HG03457 (cell line): ENCODE measurements around the gene IP6K3.

Source experiments
- ATAC-seq: cut with Tn5 transposase; IDR thresholded peaks from one replicate; pipeline ENCODE4 v1.9.1; 2021; ENCODE audit warnings: moderate number of reproducible peaks; ENCODE audit not compliant: unreplicated experiment

Gene IP6K3, protein sequence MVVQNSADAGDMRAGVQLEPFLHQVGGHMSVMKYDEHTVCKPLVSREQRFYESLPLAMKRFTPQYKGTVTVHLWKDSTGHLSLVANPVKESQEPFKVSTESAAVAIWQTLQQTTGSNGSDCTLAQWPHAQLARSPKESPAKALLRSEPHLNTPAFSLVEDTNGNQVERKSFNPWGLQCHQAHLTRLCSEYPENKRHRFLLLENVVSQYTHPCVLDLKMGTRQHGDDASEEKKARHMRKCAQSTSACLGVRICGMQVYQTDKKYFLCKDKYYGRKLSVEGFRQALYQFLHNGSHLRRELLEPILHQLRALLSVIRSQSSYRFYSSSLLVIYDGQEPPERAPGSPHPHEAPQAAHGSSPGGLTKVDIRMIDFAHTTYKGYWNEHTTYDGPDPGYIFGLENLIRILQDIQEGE

DNA sequence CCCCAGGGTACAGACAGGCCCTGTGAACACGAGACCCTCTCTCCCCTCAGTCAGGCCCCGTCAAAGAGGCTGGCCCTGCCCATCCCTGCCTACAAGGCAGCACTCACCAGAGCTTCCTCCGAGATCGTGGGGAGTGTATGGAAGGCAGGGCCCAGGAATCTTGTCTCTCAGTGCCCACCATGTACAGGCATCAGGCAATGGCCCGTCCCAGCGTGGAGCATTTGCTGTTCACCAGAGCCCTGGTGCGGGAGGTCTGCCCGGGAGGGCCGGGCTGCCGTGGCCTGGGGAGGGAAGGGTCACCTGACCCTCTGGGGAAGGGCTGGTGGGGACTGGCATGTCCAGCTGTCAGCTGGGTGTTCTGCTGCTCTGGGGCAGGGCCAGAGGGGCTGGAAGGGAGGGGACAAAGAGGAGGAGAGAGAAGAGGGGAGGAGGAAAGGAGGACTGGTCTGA is at the start of gene IP6K3:
TSS of gene IP6K3 (minus strand) at position 255 of the 450 bp plus-strand sequence. CDS start 11,429 bp downstream, outside the sequence.
- ATAC-seq = no peak

DNA sequence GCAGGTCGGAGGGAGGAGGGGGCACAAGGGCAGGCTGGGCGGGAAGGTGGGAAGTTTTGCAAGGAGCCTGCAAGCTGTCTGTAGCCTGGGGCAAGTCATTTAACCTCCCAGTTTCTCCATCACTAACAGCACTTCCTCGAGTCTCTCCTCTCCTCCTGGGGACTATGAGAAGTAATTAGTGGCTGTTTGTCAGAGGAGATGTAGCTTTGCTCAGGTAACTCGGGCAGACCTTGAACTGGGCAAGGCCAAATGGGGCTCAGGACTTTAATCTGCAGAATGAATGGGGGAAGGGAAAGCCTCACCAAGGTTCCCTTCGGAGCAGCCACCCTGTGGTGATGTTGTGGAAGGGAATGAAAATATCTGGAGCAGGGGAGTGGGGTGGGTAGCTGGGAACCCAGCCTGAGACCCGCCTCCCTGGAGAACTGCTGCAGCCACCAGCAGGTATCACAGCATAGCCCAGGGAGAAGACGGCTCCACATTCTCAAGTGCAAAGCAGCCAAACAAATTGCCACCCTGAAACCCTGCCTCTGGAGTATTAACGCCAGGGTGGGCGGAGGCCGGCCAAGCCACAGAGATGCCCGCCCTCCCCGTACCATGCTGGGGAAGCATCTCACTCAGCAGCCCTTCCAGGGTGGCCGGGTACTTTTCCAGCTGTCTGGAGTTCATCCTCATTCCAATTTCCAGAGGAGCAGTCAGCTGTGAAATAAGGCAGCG is 48.4 kb upstream of the IP6K3 start:
- no peak for ATAC-seq

DNA sequence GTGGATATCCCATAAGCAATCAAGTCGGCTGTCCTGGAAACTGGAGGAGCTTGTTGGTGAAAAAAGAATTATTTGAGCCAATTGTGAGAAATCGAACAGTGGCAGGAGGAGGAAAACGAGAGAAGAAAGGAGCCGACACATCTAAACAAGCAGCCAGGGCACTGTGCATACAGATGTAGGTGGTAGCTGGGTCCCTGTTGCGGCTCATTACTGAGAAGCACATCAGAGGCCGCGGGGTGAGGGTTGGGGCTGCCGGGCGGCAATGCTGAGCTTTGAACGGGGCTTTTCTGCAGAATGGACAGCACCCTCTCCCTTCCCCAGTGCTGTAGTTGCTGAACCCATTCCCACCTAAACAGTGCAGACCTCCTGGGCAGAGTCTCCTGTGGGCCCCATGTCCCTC is 46.3 kb upstream of the IP6K3 start:
- no peak for ATAC-seq

DNA sequence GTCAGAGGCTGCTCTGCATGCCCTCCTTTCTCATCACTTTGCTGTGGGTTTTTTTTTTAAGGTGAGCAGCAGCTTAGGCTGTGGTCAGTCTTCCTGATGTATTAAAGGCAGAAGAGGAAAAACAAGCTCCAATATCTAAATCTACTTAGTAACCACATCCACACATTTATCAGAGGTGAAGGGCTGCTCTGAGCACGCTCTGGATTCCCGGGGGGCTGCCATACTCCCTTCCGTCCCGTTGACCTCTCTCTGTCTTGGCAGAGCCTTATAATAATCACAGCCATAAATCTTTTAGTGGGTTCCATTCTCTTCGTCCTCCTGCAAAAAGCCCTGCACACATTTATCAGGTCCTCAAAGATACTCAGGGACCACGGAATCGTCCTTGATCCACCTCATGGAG is 44.9 kb upstream of the IP6K3 start:
- no peak for ATAC-seq

DNA sequence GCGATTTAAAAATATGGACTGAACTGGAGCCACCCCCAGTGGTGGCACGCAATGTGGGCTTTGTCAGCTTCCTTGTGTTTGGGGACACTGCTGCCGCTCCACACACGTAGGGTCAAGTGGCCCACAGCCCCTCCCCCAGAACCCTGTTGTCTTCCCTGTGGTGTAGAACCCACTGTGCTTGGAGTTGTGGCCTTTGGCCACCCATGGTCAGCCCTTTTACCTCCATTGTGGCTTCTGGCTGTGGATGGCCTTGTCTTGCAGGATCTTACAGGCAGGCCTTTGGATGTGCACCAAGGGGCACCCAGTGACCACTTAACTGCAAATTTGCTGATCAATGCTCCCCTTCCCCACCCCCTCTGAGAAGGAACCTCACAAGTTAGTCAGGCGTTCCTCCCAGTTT is 44.2 kb upstream of the IP6K3 start:
- ATAC-seq = no peak

DNA sequence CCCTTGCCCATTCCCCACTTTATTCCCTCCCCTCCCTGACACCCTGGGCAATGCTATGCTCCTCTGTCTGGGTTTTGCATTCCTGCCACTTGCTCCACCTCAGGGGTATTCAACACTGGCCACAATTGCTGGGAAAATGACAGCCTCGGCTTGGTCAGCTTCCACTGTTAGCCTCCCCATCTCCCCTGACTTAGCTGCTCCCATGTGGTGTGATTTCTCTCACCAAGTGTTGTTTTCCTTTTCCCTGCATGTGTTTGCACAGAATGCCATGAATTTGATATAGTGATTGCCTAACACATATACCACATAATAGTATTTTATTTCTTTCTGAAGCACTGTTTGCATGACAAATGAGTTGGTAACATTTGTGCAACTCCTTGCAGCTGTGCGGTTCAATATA is 43.7 kb upstream of the IP6K3 start:
- no peak for ATAC-seq

DNA sequence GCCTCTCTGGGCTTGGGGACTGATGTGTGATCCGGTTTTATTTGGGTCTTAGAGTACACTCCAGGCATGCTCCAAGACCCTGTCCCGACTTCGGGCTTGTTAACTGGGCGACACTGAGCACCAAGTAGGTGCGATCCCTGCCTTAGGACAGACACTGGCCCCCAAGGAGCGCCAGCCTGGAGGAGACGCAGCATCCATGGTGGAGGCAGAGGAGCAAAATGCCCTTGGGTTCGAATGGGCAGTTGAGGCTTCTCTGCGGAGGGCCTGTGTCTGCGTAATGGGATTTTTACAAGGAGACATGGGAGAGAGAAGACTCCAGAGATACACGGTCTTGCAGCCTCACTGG is 42.8 kb upstream of the IP6K3 start:
- ATAC-seq = no peak

DNA sequence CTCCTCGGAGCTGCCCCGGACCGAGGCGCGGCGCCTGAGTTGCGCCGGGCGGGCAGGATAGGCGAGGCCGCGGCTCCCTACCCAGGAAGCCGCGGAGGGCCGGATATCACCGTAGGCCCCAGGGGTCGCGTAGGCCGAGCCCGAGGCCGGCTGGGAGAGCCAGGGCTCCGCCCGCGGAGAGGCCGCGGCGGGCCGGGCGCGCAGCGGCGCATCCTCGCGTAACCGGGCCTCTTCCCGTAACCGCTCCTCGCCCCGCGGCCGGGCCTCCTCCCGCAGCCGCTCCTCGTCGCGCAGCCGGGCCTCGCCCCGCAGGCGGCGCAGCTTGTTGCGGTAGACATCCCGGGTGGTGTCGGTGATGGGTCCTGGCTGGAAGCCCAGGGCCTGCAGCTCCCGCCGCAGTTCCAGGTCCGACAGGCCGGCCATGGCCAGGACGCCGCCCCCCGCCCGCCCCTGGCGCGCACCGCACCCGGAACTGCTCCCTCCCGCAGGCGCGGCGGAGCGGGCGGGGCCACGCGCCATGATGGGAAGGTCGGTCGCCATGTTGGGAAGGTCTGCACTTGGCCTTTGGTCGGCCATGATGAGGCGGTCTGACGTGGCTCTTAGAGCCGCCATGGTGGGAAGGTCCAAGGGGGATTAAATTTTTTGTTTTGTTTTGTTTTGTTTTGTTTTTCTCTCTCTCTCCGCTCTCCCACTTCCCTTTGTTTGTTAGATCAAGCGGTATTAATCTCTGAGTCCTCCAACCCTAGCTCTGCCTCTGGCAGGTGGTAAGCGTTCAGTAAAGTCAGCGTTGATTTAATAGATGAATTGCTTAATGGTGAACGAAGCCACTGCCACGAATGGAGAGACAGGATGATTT is 42.2 kb upstream of the IP6K3 start, which contains the start of gene LEMD2:
TSS of gene LEMD2 (minus strand) at position 437 of the 856 bp plus-strand sequence. CDS start at position 423, 14 bp downstream.
- peak; percentile 68 for ATAC-seq

DNA sequence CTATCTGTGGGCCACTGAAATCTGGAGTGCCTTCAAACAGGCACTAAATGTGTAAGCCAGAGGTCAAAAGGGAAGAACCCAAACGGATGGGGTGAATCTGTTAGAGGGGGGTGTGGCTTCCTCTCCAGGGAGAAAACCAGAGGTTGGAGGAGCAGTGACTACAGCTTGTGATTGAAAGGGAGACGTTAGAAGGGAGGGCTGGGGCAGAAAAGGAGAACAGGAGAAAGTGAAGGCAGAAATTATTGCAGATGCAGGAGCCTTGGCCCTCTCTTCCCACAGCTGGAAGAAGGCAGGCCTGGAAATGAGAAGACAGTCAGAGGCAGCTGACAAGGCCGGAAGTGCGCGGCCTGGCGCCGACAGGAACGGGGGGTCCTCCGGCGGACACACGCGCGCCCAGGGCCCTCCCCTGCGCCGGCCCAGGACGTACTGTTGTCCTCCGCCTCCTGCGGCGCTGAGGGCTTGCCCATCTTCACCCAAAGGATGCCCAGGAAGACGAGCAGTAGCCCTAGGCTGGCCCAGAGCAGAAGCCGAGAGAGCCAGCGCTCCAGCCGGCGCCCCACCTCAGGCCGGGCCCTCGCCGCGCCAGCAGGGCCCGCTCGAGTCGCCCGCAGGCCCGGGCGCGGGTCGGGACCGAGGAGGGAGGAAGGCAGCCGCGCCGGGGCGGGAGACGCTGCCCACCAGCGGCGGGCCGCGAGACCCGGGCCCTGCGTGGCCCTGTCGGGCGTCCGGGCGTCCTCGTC is 41.4 kb upstream of the IP6K3 start:
- ATAC-seq = peak; percentile 25

DNA sequence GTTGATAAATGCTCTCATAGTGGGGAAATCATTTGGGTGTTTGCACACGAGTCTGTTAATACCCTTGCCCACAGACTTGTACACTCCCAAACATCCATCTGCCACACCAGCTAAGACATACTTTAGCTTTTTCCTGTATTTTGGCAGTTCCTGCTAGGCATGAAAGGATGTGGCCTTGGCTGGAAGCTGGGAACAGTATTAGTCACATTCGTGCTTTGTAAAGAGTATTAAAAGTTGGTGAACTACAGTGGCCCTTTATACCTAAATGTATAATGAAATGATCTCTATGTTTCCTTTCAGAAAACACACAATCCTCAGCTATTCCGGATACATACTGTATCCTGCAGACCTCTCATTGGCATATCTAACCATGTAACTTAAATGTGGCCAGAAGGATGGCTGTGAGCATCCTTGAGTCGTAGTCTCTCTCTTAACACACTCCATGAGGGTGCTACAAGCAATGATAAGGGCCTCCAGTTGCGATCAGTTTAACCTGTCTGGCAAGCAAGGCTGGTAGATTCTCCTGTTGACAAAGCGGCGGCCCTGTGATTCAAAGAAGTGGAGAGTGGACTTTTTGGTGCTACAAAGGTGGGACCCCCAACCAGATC is 40.7 kb upstream of the IP6K3 start:
- no peak for ATAC-seq

DNA sequence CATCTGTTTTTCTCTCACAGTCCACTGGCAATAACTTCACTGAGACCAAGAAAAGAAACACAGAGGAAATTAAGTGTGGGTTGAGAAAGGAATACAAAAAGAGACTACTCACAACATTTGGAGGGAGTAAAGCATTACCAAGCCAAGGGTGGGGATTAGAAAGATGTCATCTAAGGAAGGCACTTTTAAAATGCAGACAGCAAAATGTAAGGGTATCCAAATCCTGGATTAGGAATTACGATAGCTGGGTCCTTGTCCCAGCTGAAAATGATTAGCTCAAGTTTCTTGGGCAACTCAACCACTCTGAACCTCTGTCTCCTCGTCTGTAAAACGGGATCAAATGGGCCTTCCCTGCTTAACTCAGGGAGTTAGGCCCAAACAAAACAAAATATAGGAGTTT is 40.0 kb upstream of the IP6K3 start:
- no peak for ATAC-seq

DNA sequence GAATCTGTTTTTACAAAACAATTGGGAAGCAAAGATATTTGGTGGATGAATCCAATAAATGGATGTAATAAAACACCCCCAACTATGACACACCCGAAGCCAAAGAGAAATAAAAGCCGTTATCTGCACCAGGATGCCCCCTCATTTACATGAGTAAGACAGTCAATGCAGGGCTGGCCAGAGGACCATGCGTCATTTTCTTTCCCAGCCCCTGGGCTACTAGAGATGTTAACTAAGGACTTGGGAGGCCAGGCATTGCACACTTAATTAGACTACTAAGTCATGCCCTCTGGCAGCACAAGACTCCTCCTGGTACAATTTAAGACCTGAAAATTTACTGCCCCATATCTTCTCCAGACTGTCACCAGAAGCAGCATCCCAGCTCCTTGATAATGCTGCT is 39.1 kb upstream of the IP6K3 start:
- no peak for ATAC-seq

DNA sequence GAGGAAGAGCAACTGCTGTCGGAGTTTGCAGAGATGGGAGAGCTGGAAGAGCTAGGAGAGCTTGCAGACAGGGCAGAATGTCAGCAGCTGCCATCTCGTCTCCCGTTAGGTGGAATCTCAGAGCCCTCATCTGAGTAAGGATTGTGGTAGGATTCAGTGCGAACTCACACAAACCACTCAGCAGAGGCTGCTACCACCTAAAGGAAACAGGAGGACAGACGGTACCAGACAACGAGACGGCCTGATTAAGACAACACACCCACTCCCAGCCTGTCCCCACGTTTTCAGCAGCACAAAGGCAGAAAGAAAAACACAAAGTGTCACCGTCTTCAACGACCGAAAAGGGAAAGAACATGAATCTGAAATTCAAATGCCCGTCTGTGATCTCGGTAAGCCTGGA is 38.1 kb upstream of the IP6K3 start:
- ATAC-seq = no peak

DNA sequence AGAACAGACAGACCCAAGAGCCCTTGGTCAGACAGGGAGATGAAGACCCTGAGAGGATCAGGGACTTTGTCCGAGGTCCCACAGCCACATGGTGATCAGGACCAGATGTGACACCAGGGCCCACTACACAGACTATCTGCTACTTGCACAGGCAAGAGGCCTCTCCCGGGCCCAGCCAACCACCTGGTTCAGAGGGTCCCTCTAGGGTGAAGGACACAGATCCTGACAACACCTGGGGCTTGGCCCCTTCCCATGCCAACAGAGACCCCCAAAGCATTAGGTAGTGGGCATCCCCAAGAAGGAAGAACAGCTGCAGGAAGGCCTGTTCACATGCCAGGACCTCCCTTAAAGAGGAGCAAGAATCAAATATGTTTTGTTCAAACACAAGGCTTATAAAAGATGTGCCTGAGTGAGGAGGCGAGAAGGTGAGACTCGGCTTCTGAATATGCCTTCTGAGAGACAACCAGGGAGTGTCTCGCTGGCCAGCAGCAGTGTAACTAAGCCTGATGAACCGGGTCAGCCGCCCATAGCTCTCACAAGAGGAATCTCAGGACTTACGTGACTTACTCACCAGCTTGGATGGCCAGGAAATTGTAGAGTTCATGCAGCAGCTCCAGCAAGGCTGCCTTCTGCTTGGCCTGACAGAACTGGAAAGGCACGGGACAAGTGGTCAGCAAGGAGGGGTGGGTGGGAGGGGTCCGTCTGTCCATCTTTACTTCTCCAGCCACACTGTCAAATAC is 37.2 kb upstream of the IP6K3 start:
- ATAC-seq = no peak

DNA sequence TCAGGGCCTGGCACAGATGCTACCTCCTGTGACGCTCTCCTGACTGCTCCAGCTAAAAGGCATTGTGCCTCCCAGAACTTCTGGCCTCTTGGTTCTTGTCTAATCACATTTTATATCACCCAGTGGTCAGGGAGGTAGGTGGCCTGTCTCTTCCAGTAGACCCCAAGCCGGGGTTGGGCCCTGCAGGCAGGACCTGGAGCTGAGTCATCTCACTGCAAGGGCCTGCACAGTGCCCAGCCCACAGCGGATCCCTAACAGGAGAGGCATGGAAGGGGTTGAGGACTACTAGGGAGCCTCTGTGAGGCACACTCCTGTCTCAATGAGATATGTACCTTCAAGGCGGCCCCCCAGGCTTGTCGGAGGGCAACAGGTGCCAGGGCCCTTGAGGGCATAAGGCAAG is 35.9 kb upstream of the IP6K3 start:
- no peak for ATAC-seq

DNA sequence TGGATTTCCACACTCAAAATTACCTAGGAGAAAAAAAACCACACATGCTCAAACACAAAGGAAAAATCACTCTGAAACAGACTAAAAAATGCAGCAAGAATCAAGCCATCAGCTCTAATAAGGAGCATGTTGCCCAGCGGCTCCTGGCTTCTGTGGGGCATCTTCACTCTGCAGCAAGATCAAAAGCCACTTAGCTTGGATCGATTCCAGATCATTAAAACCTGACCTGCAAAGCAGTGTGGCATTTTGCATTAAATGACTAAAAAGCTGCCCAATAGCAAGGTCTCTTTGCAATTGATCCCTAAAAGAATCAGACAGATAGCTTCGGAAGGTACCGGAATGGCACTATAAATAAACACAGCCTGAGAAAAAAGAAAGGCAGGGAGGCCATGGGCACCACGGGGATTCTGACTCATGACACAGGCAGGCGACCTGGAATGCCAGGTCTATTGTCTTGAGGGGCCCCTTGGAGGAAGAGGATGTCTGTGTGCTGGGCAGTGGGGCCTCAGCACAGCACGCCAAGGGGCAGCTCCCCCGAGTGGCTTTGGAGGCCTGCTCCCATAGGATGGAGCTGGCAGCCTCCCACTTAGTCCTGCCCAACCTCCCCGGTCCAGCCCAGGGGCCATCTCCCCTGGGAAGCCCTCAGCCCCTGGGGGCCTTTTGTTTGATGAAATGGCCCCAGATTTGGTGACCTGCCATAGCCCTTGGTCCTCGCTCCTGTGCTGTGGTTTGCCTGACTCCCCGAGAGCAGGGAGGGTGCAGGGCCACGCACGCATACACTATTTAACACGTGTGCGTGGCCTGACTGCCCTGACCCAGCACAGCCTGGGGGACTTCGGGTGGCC is 34.6 kb upstream of the IP6K3 start:
- ATAC-seq = no peak

DNA sequence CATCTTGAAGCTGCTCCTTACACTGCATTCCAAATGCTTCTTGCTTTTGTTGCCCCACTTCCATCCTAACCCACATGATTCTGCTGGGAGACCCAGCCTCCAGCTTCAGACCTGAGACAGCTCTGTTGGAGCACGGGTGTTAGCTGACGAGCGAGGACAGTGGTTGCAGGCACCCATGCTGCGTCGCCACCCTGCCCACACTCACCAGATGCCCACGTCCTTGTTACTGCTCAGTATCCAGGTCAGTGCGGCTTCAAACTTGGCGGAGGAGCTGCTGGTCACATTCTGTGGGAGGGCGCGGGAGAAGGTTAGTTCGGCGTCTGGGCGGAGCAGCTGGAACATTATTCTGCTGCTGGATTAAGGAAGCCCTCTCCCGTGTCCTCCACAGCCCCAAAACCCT is 33.2 kb upstream of the IP6K3 start:
- no peak for ATAC-seq

DNA sequence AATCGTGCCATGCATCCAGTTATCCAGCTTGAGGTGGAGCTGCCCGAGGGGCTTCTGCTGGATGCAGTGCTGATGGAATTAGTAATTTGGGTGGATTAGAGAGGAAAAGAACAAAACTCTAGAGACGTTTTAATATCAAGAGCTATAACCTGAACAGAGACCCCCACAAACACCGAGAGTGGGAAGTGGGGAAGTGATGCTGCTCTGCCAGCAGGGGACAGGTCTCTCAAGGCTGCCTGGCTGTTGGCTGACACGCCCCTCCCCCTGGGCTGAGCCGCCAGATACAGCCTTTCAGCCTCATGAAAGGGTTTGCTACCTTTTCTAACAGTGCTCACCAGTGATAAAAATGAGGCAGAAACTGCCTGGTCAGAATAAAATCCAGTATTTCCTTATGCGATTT is 32.6 kb upstream of the IP6K3 start:
- ATAC-seq = no peak
